Fibroblast of skin of right biceps (primary cell): ENCODE results near the gene NR1H2.

Source experiments
- DNase-seq: peaks from one replicate; pipeline ENCODE4 v3.0.0-alpha.2; 2013

Gene NR1H2

GRCh38 chr19:50406156-50406820 lies 30.0 kb downstream of the NR1H2 start:
- no peak for DNase-seq

GRCh38 chr19:50406829-50407228 lies 30.6 kb downstream of the NR1H2 start:
- no peak for DNase-seq

GRCh38 chr19:50409347-50409746 lies 33.1 kb downstream of the NR1H2 start:
- no peak for DNase-seq

- no peak for DNase-seq
Measured at GRCh38 chr19:50410109-50410508, 33.9 kb downstream of the NR1H2 start.

- no peak for DNase-seq
Measured at GRCh38 chr19:50412419-50412818, 36.2 kb downstream of the NR1H2 start.

- no peak for DNase-seq
Measured at GRCh38 chr19:50413096-50413495, 36.8 kb downstream of the NR1H2 start.

GRCh38 chr19:50413531-50413930 lies 37.3 kb downstream of the NR1H2 start:
- no peak for DNase-seq

- peak; percentile 52 for DNase-seq
Measured at GRCh38 chr19:50414864-50415660, 38.8 kb downstream of the NR1H2 start.

GRCh38 chr19:50415661-50416033 lies 39.4 kb downstream of the NR1H2 start:
- no peak for DNase-seq

GRCh38 chr19:50416034-50416977 lies 40.0 kb downstream of the NR1H2 start:
- DNase-seq, result no peak

GRCh38 chr19:50417111-50418081 lies 41.1 kb downstream of the NR1H2 start:
- no peak for DNase-seq

- DNase-seq, result no peak
Measured at GRCh38 chr19:50418176-50419021, 42.1 kb downstream of the NR1H2 start, which contains the start of gene SPIB. Gene SPIB, plus strand, starts transcription at chr19:50418938. Its CDS starts 25 bp downstream, at chr19:50418963.

GRCh38 chr19:50419022-50419579 lies 42.8 kb downstream of the NR1H2 start:
- DNase-seq, result no peak

GRCh38 chr19:50419580-50420035 lies 43.4 kb downstream of the NR1H2 start:
- no peak for DNase-seq

- no peak for DNase-seq
Measured at GRCh38 chr19:50420127-50420526, 43.9 kb downstream of the NR1H2 start.

- DNase-seq, result no peak
Measured at GRCh38 chr19:50420808-50421207, 44.6 kb downstream of the NR1H2 start.

GRCh38 chr19:50422397-50423278 lies 46.4 kb downstream of the NR1H2 start:
- DNase-seq, result no peak

- DNase-seq, result no peak
Measured at GRCh38 chr19:50423279-50424113, 47.2 kb downstream of the NR1H2 start.

GRCh38 chr19:50425581-50425980 lies 49.3 kb downstream of the NR1H2 start:
- DNase-seq, result no peak
